Measurements from ENCODE around the gene TFB1M.
A peak's percentile ranks its signal among the peaks of the same experiment; 100 is the strongest.
"Not testable (repeated sequence)": the region's sequence is repeated elsewhere in the genome, so short reads cannot be mapped to it uniquely, and the experiment has no call there.

The TFB1M gene

DNA sequence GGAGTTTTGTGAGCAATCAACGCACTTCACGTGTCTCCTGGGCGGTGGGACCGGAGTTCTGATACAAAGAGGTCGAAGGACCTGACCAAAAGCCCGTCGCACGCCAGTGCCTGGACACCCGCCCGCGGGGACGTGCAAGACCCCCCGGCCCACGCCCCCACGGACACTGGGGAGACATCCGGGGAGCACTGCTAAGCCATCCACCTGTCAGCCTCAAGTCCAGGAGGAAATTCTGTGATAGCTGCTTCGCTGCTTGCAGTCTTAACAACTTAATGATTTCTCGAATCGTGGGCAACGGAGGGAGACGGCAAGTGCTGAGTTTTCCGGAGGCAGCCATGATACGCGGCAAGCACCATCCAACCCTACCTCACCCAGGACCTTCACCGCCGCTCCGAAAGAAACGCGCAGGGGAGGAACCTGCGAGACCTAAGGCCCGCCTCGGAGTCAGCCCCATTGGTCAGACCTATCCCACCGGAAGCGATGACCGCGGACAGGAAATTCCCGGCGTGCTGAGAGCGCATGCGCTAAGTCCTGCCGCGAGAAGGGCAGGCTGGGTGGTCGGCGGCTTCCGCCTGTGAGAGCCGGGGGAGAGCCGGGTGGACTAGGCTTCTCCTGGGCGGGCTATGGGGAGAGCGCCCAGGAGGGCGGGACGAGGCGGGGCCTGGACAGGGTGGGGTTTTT lies at the start of gene TFB1M:
Gene TFB1M, minus strand, starts transcription at position 393 of the 681 bp plus-strand sequence. Its CDS starts 56 bp downstream, at position 337.
- peak; percentile 95 for DNase-seq

- DNase-seq: not testable (repeated sequence)
Measured at GRCh38 chr6:155364021-155364420, 49.7 kb upstream of the TFB1M start.

DNA sequence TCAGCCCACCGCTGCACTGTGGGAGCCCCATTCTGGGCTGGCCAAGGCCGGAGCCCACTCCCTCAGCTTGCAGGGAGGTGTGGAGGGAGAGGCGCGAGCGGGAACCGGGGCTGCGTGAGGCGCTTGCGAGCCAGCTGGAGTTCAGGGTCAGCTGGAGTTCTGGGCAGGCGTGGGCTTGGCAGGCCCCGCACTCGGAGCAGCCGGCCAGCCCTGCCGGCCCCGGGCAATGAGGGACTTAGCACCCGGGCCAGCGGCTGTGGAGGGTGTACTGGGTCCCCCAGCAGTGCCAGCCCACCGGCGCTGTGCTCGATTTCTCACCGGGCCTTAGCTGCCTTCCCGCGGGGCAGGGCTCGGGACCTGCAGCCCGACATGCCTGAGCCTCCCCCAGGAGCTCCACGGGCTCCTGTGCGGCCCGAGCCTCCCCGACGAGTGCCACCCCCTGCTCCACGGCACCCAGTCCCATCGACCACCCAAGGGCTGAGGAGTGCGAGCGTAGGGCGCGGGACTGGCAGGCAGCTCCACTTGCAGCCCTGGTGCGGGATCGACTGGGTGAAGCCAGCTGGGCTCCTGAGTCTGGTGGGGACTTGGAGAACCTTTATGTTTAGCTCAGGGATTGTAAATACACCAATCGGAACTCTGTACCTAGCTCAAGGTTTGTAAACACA lies 48.8 kb upstream of the TFB1M start:
- not testable (repeated sequence) for DNase-seq

DNA sequence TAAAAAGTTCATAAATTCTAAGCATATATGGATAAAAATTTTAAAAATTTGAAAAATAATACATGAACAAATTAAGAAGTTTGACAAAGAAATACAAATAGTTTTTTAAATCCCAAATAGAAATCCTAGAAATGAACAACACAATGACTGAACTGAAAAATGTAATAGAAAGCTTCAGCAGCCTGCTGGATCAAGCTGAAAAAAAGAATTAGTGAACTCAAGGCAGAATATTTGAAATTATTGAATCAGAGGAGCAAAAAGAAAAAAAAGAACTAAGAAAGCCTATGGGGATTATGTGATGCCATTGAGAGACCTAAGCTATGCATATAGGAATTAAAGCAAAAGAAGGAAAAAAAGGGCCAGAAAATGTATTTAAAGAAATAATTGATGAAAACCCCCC lies 39.9 kb upstream of the TFB1M start:
- no peak for DNase-seq

GRCh38 chr6:155352811-155353210 lies 38.5 kb upstream of the TFB1M start:
- DNase-seq: no peak

DNA sequence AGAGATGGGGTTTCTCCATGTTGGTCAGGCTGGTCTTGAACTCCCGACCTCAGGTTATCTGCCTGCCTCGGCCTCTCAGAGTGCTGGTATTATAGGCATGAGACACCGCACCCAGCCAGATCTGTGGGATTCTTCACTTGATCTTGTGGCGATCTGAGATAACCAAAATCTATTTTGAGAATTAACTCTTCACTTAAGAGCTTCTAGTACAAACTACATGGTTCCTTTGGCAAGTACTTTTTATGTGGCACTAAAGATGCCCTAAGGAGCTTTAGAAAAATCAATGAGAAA lies 37.8 kb upstream of the TFB1M start:
- no peak for DNase-seq

- no peak for DNase-seq
Measured at GRCh38 chr6:155351273-155352129, 37.2 kb upstream of the TFB1M start.

DNA sequence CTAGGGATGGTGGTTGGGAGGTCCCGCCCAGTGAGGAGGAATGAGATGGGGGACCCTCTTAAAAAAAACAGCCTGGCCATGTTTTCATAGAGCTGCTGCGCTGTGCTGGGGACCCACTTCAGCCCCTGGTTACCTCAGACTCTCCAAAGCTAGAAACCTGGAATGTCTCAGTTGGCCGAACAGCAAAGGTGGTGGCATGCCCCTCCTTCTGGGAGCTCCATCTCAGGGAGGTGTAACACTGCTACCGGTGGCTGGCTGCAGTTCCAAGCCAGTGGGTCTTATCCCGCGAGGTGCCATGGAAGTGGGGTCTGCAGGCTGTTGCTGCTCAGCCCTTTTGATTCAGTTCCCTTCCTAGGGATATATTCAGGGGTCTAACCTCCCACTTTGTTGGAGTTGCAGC lies 35.7 kb upstream of the TFB1M start:
- DNase-seq: no peak

GRCh38 chr6:155349129-155349528 lies 34.8 kb upstream of the TFB1M start:
- no peak for DNase-seq

- DNase-seq: no peak
Measured at GRCh38 chr6:155347800-155348199, 33.5 kb upstream of the TFB1M start.

- no peak for DNase-seq
Measured at GRCh38 chr6:155346957-155347356, 32.7 kb upstream of the TFB1M start.

DNA sequence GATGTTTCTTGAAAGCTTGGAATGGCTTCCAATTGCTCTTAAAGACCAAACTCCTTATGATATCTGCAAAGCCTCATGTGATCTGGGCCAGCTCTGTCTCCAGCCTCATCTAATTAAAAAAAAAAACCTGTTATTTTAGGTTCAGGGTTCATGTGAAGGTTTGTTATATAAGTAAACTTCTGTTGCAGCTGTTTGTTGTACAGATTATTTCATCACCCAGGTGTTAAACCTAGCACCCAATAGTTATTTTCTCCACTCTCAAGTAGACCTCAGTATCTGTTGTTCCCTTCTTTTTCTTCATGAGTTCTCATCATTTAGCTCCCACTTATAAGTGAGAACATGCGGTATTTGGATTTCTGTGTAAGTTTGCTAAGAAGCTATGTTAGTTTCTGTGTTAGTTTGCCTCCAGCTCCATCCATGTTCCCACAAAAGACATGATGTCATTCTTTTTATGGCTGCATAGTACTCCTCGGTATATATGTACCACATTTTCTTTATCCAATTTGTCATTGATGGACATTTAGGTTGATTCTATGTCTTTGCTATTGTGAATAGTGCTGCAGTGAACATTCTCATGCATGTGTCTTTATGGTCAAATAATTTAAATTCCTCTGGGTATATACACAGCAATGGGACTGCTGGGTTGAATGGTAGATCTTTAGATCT lies 30.2 kb upstream of the TFB1M start:
- no peak for DNase-seq

DNA sequence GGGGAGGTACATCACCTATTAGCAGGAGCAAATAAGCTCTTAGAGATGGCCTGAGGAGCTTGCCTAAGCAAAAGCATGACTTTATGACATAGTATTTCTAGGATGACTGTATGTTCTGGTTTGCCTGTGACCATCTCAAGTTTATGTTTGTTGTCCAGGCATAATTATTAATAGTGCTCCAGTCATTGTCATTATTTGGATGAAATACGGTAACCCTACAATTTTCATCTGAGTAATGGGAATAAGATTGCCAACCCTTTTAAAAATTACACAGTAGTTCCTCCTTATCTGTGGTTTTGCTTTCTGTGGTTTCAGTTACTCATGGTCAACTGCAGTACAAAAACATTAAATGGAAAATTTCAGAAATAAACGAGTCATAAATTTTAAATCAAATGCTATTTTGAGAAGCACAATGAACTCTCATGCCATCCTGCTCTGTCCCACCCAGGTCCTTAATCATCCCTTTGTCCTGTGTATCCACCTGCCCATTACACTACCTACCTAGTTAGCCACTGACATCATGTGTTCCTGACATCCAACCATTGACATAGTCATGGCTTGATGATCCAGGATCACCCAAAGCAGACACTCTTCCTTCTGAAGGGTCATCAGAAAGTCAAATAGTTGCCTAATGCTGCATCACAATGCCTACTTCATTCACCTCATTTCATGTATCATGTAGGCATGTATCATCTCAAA lies 27.0 kb upstream of the TFB1M start:
- no peak for DNase-seq

DNA sequence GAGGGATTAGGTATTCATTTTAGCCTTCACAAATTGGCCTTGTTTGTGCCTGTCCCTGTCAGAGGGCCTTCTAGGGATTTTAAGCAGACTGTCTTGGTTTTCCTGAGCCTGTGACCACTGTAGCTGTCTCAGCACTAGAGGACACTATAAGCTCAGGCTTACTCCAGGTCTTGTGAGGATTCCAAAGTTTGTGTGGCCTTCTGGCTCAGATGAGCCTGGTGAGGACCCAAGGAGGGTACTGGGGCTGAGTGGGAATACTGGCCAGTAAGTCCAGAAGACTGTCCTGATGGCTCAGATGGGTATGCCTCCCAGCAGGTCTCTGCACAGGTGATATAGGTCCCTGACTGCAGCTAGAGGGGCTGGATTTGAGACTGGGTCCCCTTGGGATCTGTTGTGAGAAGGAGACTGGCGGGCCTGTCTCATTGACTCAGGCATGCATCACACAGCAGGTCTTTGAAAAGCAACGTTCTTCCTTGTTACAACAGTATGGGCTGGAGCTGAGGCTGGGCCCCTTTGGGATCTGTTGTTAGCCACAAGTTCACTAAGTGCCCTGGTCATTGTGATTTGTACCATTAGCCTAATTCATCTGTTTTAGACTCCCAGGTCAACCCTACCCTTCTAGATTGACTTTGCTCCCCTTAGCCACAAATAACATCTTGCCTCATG lies 26.3 kb upstream of the TFB1M start:
- DNase-seq: no peak

GRCh38 chr6:155339929-155340328 lies 25.6 kb upstream of the TFB1M start:
- not testable (repeated sequence) for DNase-seq

- DNase-seq: not testable (repeated sequence)
Measured at GRCh38 chr6:155338237-155338636, 24.0 kb upstream of the TFB1M start.

- no peak for DNase-seq
Measured at GRCh38 chr6:155335265-155335664, 21.0 kb upstream of the TFB1M start.

- not testable (repeated sequence) for DNase-seq
Measured at GRCh38 chr6:155334073-155334472, 19.8 kb upstream of the TFB1M start.

- DNase-seq: no peak
Measured at GRCh38 chr6:155333414-155333813, 19.1 kb upstream of the TFB1M start.

GRCh38 chr6:155330922-155331321 lies 16.6 kb upstream of the TFB1M start:
- DNase-seq: no peak

DNA sequence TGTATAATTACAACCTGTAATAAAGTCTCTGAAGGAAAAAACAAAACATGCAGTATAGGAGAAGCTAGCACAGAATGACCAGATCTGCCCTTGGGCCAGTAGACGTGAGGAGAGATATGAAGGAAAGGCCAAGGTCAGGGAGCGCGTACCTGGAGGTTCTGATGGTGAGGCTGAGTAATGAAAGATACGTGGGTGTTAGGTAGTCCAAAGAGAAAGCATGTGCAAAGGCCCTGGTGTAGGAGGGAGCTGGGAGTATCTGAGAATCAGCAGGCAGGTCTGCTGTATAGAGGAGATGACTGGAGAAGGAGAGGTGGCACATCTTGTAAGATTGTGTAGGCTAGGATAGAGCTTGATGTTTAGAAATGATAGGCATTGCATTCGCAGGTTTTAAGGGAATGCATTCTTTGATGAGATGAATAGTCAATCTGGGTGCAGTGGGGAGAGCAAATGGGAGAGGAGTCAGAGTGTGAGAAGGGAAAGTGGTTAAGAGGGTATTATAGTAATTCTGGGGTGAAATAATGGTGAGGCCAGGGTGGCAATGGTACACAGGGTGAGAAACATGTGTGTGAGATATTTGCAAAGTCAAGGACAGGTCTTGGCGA lies 15.9 kb upstream of the TFB1M start:
- no peak for DNase-seq
